GM12873 (cell line): ENCODE results near the gene BTN1A1.

ENCODE experiments used
- TF ChIP-seq, protein P1 (sequence below): IDR thresholded peaks from 2 replicates; pipeline ENCODE4 v1.5.1; 2012; ENCODE audit warnings: low read depth, mild to moderate bottlenecking, moderate library complexity, low read length, control low read depth; ENCODE audit not compliant: insufficient read depth; ENCODE audit errors: missing control alignments

Gene BTN1A1

DNA sequence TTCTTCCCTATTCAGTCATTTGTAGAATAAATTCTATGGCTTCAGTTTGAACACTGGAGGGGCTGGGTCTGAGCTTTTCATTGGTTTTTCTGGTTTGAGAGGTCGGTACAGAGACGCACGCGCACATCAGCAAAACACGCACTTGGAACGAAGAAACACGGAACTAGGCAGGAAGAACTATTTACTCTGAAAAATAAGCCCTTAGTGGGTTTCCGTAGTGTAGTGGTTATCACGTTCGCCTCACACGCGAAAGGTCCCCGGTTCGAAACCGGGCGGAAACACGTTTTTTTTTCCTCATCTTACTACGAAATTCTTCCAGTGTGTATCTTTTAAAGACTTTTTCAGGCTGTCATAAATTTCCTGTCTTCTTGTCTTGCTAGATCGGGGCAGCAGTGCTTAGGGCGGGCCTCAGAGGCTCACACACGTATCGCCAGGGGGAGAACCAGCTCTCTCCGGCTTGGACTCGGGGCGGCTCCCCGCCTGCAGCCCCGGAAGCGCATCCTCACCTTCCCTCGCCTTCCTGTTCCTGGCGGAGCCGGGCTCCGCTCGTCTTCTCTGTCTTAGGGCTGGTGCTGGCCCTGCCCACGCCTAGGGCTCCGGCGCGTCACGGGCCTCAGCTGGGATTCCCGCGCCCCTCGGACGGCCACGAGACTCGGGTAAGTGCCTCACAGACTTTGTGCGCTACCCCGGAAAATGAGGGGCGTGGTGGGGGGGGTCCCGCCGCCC lies 37.9 kb downstream of the BTN1A1 start, which contains the start of gene HMGN4:
TSS of gene HMGN4 (plus strand) at position 521 of the 726 bp plus-strand sequence. CDS start 6,841 bp downstream, outside the sequence.
- TF ChIP-seq, protein P1, sequence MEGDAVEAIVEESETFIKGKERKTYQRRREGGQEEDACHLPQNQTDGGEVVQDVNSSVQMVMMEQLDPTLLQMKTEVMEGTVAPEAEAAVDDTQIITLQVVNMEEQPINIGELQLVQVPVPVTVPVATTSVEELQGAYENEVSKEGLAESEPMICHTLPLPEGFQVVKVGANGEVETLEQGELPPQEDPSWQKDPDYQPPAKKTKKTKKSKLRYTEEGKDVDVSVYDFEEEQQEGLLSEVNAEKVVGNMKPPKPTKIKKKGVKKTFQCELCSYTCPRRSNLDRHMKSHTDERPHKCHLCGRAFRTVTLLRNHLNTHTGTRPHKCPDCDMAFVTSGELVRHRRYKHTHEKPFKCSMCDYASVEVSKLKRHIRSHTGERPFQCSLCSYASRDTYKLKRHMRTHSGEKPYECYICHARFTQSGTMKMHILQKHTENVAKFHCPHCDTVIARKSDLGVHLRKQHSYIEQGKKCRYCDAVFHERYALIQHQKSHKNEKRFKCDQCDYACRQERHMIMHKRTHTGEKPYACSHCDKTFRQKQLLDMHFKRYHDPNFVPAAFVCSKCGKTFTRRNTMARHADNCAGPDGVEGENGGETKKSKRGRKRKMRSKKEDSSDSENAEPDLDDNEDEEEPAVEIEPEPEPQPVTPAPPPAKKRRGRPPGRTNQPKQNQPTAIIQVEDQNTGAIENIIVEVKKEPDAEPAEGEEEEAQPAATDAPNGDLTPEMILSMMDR, result no peak

DNA sequence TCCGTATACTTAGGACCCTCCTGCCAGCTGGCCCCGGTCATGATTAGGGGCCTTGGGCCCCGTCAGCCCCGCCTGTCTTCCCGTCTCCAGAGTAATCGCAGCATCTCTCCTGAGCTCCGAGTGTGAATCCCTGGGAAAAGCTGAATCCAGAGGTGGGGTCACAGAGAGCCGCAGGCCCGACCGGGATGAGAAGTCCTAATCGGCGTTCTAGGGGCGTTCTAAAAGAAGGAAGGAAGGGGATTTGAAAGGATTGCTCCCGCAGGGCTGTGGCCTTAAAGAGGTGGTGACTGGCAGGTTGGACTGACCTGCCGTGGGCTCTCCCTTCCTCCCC lies 38.4 kb downstream of the BTN1A1 start:
- TF ChIP-seq, protein P1, result no peak

DNA sequence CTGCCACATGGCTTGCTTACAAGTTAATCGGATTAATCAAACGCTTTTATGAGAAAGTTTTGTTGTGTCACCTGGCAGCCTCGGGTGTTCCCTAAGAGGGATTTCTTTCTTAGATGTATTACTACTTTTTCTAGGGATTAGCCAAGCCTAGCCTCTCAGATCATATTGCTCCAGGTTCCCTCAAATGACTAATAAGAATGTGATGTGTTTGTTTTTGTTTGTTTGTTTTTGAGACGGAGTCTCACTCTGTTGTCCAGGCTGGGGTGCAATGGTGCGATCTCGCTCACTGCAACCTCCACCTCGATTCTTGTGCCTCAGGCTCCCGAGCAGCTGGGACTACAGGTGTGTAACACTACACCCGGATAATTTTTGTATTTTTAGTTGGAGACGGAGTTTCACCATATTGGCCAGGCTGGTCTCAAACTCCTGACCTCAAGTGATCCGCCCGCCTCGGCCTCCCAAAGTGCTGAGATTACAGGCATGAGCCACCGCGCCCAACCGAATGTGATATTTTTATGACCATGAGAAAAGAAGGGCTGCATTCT lies 39.0 kb downstream of the BTN1A1 start:
- TF ChIP-seq, protein P1, result no peak

DNA sequence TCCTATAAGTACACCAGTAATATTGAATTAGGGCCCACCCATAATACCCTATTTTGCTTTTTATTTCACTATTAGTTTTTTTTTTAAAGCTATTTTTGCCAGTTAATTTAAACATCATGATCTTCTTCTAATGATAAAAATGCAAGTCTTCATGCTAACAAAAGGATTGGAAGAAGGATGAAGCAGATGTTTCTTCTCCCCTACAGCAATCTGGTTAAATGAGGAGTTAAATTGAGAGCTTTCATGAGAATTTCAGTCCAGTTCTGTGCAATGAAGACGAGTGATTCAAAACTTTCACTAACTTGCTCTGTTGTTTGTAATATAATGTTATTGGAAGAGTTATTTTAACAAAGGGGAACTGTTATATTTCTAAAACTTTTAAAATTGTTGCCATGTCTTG lies 41.5 kb downstream of the BTN1A1 start:
- TF ChIP-seq, protein P1, result no peak

DNA sequence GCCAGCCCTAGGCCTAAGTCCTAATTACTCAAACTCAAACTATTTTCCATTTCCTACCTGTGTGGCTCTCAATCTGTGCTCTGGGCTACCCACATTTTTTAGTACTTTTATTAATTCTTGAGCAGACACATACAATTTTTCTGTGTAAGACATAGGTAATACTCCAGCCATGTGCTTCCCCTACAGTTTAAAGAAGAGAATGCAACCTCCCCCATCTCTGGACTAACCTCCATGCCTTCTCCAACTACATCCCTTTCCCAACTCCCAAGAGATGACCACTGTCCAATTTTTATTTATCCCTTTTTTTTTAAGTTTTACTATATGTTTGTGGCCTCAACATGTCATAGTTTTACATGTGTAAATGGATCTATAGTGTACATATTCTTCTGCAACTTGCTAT lies 43.9 kb downstream of the BTN1A1 start:
- TF ChIP-seq, protein P1, result peak; percentile 58

DNA sequence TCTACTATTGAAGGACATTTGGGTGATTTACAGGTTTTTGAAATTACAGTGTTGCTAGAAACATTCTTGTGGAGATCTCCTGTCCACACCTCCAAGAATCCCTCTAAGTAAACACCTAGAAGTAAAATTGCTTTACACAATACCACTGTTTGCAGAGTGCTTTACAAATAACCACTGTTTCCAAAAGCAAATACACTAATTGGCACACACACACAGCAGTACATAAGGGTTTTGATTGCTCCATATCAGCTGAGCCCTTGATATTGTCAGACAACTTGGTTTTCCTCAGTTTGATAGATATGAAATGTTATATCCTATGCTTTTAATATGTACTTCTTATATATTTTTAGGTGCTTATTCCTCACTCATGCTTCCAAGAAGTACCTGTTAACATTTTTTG lies 44.4 kb downstream of the BTN1A1 start:
- TF ChIP-seq, protein P1, result no peak

DNA sequence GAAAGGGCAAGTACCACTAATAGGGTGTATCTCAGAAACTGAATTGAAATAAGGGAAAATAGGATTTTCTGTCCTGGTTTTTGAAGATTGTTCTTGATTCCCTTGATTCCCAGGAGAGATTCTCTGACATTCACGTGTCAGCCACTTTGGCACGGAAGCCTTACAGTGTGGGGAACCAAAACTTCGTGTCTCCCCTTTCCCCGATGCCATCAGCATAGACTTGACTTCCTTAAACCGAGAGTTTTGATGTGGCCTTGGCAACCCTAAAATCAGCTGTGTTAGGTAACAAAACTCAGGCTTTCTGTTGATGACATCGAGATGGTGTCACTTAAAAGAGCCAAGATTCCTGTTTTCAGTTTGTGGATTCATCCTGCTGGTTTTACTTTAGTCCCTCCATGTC lies 45.5 kb downstream of the BTN1A1 start:
- TF ChIP-seq, protein P1, result no peak
